OCI-LY7 (cell line): ENCODE measurements around the gene KRTAP20-1. TPM values are rescaled to one million over a fixed set of nuclear protein-coding genes. Genes with fewer than 3 reads are reported as not detected.

Experiments used
- BruUV-seq: library from RNA; stranded (reverse); fragments of 400-500 nt; replicated peaks from 2 replicates; lab custom pipeline; 2021; lab: Mats Ljungman, UMichigan
- CTCF ChIA-PET: fragments of 300-600 bp; sonication (Branson Sonifier 250); formaldehyde crosslinking; loops from one replicate; lab custom pipeline; 2022; ENCODE audit warnings: antibody characterized with exemption; ENCODE audit not compliant: unreplicated experiment; lab: Charles Lee
- POLR2A ChIA-PET: fragments of 300-600 bp; sonication (Branson Sonifier 250); formaldehyde crosslinking; loops from one replicate; lab custom pipeline; 2022; ENCODE audit warnings: antibody characterized with exemption; lab: Charles Lee
- DNase-seq: peaks from one replicate; pipeline ENCODE4 v3.0.0-alpha.2; 2015; ENCODE audit warnings: low spot score
- H2AFZ ChIP-seq: fragments of 200-600 bp; sonication (generic), shearing (Covaris generic); 2 replicates; pipeline ENCODE4 v1.6.1; 2014; ENCODE audit warnings: mild to moderate bottlenecking, antibody characterized with exemption, low read length, moderate library complexity
- H3K27ac ChIP-seq: fragments of 200-600 bp; sonication (generic); 2 replicates; pipeline ENCODE4 v1.5.1; 2014; ENCODE audit warnings: mixed run types, low read depth, mild to moderate bottlenecking, moderate library complexity, low read length, inconsistent platforms; ENCODE audit not compliant: poor library complexity, severe bottlenecking
- H3K36me3 ChIP-seq: fragments of 200-600 bp; sonication (generic); 2 replicates; pipeline ENCODE4 v1.6.1; 2014; ENCODE audit warnings: mild to moderate bottlenecking, antibody characterized with exemption, low read length, moderate library complexity, mixed read lengths; ENCODE audit not compliant: insufficient read depth
- H3K4me1 ChIP-seq: fragments of 200-600 bp; sonication (generic); 2 replicates; pipeline ENCODE4 v1.5.1; 2014; ENCODE audit warnings: mild to moderate bottlenecking, low read length; ENCODE audit not compliant: insufficient read depth, poor library complexity, severe bottlenecking
- H3K4me2 ChIP-seq: fragments of 200-600 bp; sonication (generic); 2 replicates; pipeline ENCODE4 v1.6.1; 2014; ENCODE audit warnings: mild to moderate bottlenecking, low read length
- H3K4me3 ChIP-seq: fragments of 200-600 bp; sonication (generic); 2 replicates; pipeline ENCODE4 v1.5.1; 2014; ENCODE audit warnings: mild to moderate bottlenecking, low read depth, low read length; ENCODE audit not compliant: poor library complexity, severe bottlenecking
- H3K79me2 ChIP-seq: fragments of 200-600 bp; sonication (generic); 2 replicates; pipeline ENCODE4 v1.6.1; 2016; ENCODE audit warnings: low read depth, mild to moderate bottlenecking, low read length, moderate library complexity, mixed read lengths; ENCODE audit not compliant: insufficient read depth
- H3K9me2 ChIP-seq: fragments of 200-600 bp; sonication (generic); 2 replicates; pipeline ENCODE4 v1.6.1; 2016; ENCODE audit warnings: mild to moderate bottlenecking, low read length, mixed read lengths; ENCODE audit not compliant: insufficient read depth
- H3K9me3 ChIP-seq: fragments of 200-600 bp; sonication (generic); 2 replicates; pipeline ENCODE4 v1.6.1; 2014; ENCODE audit warnings: mild to moderate bottlenecking, mixed run types, low read length, mixed read lengths
- H4K20me1 ChIP-seq: fragments of 200-600 bp; sonication (generic); 2 replicates; pipeline ENCODE4 v1.6.1; 2014; ENCODE audit warnings: mild to moderate bottlenecking, antibody characterized with exemption, low read length, moderate library complexity, mixed read lengths; ENCODE audit not compliant: insufficient read depth
- EZH2phosphoT487 ChIP-seq: fragments of 200-600 bp; sonication (generic); IDR thresholded peaks from 2 replicates; pipeline ENCODE4 v1.6.1; 2018; ENCODE audit warnings: low read depth, borderline replicate concordance, mild to moderate bottlenecking, mixed run types, antibody characterized with exemption, low read length, moderate library complexity, mixed read lengths
- intact Hi-C: fragments of 100-400 bp; cut with micrococcal nuclease; formaldehyde crosslinking; loops from one replicate; pipeline ENCODE4 v1.10.0; 2022; ENCODE audit not compliant: unreplicated experiment
- total RNA-seq, 2 experiments: library from RNA; depleted of rRNA in 1 of 2; stranded (reverse); fragments of >200 nt in 1 of 2; shearing (Covaris generic) in 1 of 2; gene quantifications; 2 replicates each; pipeline ENCODE4 v1.2.3, GENCODE V29; 2014 to 2022
- TF ChIP-seq, protein P1 (sequence below): fragments of 200-600 bp; sonication (generic); conservative IDR thresholded peaks from 2 replicates; pipeline ENCODE4 v1.5.1; 2014; ENCODE audit warnings: mild to moderate bottlenecking, antibody characterized with exemption, low read length, moderate library complexity, mixed read lengths

KRTAP20-1 gene
- total RNA-seq, 2 experiments from 2014 or later = not detected

DNA sequence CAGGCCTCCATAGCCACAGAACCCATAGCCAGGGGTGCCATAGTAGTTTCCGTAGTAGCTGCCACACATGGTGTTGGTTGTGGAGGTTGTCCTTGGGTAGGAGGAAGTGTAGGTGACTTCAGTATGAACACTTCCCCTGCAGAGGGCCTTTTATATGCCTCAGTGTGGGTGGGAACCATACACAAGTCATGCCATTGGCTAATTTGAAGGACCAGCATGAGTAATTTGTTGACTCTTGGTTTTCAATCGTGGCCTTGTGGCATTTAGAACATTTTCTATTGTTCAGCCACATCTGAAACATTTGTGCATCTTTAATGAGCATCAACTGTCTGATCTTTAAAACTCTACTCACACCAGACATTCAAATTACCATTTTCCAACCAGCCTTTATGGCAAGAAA is 2.4 kb upstream of the KRTAP20-1 start, which contains the start of gene KRTAP6-1:
Gene KRTAP6-1, minus strand, starts transcription at position 95 of the 400 bp plus-strand sequence. Its CDS starts 26 bp downstream, at position 69.
- Histone ChIP-seq H3K9me3 (no peaks in the 10 kb centered on the region), H3K27ac (no peak within 1 kb of the TSS), H3K4me3 (no peak within 1 kb of the TSS), H3K9me2 (no peaks in the 10 kb centered on the region), H2AFZ (no peak within 1 kb of the TSS), H3K4me2 (no peak within 1 kb of the TSS), H3K36me3 (no peaks in the 10 kb centered on the region), H3K79me2 (no peaks in the 10 kb centered on the region), H3K4me1 (no peaks in the 10 kb centered on the region), H4K20me1 (no peaks in the 10 kb centered on the region)
- ChIA-PET CTCF (no interaction called here), POLR2A (interaction anchor here (1.1 kb wide), 1 partner anchor 11 kb away, joined by 5 read pairs; no protein-coding TSS in a partner anchor)
- TF ChIP-seq, protein P1, sequence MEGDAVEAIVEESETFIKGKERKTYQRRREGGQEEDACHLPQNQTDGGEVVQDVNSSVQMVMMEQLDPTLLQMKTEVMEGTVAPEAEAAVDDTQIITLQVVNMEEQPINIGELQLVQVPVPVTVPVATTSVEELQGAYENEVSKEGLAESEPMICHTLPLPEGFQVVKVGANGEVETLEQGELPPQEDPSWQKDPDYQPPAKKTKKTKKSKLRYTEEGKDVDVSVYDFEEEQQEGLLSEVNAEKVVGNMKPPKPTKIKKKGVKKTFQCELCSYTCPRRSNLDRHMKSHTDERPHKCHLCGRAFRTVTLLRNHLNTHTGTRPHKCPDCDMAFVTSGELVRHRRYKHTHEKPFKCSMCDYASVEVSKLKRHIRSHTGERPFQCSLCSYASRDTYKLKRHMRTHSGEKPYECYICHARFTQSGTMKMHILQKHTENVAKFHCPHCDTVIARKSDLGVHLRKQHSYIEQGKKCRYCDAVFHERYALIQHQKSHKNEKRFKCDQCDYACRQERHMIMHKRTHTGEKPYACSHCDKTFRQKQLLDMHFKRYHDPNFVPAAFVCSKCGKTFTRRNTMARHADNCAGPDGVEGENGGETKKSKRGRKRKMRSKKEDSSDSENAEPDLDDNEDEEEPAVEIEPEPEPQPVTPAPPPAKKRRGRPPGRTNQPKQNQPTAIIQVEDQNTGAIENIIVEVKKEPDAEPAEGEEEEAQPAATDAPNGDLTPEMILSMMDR = no peak
- no peak for TF ChIP-seq EZH2phosphoT487
- intact Hi-C loops = no loop called here
- no TSS peak for BruUV-seq
- DNase-seq = no peak

DNA sequence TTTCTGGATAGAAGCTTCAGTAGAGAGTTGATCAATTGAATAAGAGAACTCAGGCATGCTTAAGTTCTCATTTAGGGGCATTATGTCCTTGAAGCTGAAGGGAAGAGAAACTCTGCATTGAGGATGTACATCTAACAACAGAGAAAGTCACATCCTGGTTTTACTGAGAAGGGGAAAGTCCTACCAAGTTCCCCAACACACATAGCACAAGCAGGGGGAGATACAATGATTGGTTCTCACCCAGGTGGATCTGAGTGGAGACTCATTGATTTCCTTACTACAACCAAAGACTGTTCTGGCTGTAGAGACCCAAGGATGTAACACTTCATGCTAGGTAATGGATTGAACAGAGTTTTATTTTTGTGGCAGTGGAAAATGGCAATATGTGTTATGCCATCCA is 1.0 kb upstream of the KRTAP20-1 start:
- no peak for DNase-seq
- Histone ChIP-seq H3K4me1 (no peaks in the 10 kb centered on the region), H3K4me2 (no peak overlapping the region), H3K9me2 (no peaks in the 10 kb centered on the region), H3K4me3 (no peak overlapping the region), H4K20me1 (no peaks in the 10 kb centered on the region), H2AFZ (no peak overlapping the region), H3K36me3 (no peaks in the 10 kb centered on the region), H3K79me2 (no peaks in the 10 kb centered on the region), H3K9me3 (no peaks in the 10 kb centered on the region), H3K27ac (no peak overlapping the region)
- ChIA-PET CTCF (no interaction called here), POLR2A (no interaction called here)
- intact Hi-C loops = no loop called here
- TF ChIP-seq, protein P1 = no peak
- TF ChIP-seq EZH2phosphoT487 = no peak
- BruUV-seq = no TSS peak

DNA sequence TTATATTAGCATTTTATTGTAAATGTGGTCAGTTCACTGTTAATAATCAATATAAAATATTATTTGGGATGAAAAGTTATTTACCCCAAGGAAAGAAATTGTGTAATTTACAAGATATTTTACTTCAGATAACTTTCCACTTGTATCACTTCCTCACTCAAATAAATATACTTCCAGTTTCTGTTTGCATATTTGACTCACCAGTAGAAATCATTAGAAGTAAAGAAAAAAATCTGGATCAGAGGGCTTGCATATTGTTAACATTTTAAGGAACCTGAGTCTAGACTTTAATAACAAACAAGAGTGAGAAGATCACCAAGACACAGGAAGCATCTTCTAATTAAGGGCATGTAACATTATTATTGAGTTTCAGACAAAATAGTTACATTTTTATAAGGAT is 3.9 kb downstream of the KRTAP20-1 start:
- Histone ChIP-seq H3K4me2 (no peak overlapping the region), H3K79me2 (no peaks in the 10 kb centered on the region), H2AFZ (no peak overlapping the region), H3K4me3 (no peak overlapping the region), H3K4me1 (no peaks in the 10 kb centered on the region), H3K9me2 (no peaks in the 10 kb centered on the region), H3K27ac (no peak overlapping the region), H3K9me3 (no peaks in the 10 kb centered on the region), H4K20me1 (no peaks in the 10 kb centered on the region), H3K36me3 (no peaks in the 10 kb centered on the region)
- no peak for DNase-seq
- intact Hi-C loops = no loop called here
- no TSS peak for BruUV-seq
- POLR2A ChIA-PET = no interaction called here
- no peak for TF ChIP-seq EZH2phosphoT487
- CTCF ChIA-PET = no interaction called here
